ENCODE results near the gene SLC19A1.

DNA sequence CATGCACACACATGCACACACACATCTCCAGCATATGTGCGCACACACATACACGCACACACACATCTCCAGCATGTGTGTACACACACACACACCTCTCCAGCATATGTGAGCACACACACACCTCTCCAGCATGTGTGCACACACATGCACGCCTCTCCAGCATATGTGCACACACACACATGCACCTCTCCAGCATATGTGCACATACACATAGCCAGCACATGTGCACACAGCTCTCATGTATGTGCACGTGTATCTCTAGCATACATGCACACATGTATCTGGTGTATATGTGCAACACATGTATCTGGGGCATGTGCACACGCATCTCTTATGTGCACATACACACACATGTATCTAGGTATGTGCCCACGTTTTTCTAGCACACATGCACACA lies 57.9 kb downstream of the SLC19A1 start:
- TF ChIP-seq, protein P1, sequence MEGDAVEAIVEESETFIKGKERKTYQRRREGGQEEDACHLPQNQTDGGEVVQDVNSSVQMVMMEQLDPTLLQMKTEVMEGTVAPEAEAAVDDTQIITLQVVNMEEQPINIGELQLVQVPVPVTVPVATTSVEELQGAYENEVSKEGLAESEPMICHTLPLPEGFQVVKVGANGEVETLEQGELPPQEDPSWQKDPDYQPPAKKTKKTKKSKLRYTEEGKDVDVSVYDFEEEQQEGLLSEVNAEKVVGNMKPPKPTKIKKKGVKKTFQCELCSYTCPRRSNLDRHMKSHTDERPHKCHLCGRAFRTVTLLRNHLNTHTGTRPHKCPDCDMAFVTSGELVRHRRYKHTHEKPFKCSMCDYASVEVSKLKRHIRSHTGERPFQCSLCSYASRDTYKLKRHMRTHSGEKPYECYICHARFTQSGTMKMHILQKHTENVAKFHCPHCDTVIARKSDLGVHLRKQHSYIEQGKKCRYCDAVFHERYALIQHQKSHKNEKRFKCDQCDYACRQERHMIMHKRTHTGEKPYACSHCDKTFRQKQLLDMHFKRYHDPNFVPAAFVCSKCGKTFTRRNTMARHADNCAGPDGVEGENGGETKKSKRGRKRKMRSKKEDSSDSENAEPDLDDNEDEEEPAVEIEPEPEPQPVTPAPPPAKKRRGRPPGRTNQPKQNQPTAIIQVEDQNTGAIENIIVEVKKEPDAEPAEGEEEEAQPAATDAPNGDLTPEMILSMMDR (IDR thresholded peaks at IDR 0.05) = no peak
- TF ChIP-seq EP300 (IDR thresholded peaks at IDR 0.05) (no peak), POLR2A (IDR thresholded peaks at IDR 0.05) (no peak)
